WI38 (cell line): ENCODE results near the gene ATP4B.

Experiments used
- H3K4me3 ChIP-seq: 2 replicates; pipeline ENCODE4 v1.5.1; 2011; ENCODE audit warnings: low read depth, mild to moderate bottlenecking, control low read depth, low read length
- TF ChIP-seq, protein P1 (sequence below): IDR thresholded peaks from 2 replicates; pipeline ENCODE4 v1.5.1; 2012; ENCODE audit warnings: low read depth, mild to moderate bottlenecking, control low read depth, low read length

Gene ATP4B

DNA sequence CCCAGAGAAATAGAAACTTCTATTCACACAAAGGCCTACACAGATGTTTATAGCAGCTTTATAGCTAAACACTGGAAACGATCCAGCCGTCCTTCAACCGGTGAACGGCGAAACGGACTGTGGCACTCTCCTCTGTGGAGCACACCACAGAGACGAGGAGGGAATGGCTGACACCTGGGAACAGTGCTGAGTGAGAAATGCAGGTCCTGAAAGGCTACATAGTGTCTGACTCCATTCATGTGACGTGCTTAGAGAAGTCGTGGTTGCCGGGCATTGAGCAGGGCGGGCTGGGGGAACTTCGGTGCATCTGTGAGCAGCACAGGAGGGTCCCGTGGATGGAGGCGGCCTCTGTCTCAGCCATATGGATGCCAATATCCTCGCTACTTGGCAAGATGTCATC, 5.9 kb upstream of the ATP4B start:
- TF ChIP-seq, protein P1, sequence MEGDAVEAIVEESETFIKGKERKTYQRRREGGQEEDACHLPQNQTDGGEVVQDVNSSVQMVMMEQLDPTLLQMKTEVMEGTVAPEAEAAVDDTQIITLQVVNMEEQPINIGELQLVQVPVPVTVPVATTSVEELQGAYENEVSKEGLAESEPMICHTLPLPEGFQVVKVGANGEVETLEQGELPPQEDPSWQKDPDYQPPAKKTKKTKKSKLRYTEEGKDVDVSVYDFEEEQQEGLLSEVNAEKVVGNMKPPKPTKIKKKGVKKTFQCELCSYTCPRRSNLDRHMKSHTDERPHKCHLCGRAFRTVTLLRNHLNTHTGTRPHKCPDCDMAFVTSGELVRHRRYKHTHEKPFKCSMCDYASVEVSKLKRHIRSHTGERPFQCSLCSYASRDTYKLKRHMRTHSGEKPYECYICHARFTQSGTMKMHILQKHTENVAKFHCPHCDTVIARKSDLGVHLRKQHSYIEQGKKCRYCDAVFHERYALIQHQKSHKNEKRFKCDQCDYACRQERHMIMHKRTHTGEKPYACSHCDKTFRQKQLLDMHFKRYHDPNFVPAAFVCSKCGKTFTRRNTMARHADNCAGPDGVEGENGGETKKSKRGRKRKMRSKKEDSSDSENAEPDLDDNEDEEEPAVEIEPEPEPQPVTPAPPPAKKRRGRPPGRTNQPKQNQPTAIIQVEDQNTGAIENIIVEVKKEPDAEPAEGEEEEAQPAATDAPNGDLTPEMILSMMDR = no peak

DNA sequence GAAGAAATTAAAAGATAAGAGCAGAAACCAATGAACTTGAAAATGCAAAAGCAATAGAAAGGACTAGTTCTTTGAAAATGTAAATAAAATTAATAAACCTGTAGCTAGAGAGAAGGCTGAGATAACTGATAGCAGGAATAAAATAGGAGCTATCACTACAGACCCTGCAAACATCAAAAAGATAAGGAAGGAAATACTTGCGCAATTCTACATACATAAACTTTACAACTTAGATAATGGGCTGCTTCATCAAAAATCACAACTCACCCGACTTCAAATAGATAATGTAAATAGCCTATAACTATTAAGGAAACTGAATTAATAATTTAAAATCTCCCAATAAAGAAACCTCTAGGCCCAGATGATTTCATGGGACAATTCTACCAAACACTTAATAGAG, 3.5 kb upstream of the ATP4B start:
- H3K4me3 ChIP-seq = no peak overlapping the region
- TF ChIP-seq, protein P1 = no peak

More for the DNA sequence above, 5.9 kb upstream of the ATP4B start:
- no peak overlapping the region for H3K4me3 ChIP-seq

DNA sequence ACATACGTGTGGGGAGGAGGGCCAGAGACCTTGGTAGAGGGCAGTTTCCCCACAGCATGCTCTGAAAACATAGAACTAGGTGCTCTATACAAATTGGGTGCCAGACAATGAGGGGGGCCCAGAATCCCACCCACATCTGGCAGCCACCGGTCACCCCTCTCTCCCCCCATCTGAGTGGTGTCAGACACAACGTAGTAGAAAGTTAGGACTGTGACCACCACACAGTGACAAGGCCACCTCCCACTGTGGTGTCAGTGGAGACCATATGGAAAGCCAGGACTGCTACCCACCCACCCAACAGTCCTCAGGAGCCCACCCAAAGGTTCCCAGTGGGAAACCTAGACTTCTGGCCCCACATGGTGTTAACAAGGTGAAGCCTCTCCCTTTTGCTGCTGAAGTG, 2.1 kb upstream of the ATP4B start:
- no peak overlapping the region for H3K4me3 ChIP-seq
- TF ChIP-seq, protein P1 = no peak

DNA sequence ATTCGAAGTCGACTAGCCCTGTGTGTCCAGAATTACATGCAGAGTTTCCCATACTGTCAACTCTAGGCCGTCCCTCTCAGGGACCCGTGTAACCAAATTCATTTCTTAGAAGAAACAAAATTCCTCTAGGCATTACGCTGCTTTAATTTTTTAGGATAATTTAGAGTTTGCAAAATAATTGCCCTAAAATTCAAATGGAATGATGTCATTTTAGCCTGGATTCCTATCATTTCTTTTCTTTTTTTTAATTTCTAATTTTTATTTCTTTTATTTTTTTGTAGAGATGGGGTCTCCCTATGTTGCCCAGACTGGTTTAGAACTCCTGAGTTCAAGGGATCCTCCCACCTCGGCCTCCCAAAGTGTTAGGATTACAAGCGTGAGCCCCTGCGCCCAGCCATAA, 1.3 kb upstream of the ATP4B start:
- no peak overlapping the region for H3K4me3 ChIP-seq
- TF ChIP-seq, protein P1 = no peak

DNA sequence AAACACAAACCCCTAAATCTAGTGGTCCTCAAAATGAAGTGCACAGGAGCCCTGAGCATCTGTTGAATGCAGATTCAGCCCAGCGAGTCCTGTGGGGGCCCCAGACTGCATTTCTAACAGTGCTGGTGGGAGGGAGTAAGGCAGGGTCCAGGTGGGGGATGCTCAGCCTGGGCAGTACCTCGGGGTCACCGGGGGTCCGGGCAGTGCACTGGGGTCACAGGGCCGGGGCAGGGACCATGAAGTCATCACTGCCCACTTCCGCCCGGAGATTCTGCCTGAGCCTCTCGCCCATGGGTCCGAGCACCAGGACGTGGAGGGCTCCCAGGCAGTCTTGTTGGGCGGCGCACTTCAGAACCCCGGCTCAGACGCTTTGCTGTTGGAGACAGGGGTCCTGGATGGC, 838 bp upstream of the ATP4B start:
- TF ChIP-seq, protein P1 = no peak
- no peak overlapping the region for H3K4me3 ChIP-seq

DNA sequence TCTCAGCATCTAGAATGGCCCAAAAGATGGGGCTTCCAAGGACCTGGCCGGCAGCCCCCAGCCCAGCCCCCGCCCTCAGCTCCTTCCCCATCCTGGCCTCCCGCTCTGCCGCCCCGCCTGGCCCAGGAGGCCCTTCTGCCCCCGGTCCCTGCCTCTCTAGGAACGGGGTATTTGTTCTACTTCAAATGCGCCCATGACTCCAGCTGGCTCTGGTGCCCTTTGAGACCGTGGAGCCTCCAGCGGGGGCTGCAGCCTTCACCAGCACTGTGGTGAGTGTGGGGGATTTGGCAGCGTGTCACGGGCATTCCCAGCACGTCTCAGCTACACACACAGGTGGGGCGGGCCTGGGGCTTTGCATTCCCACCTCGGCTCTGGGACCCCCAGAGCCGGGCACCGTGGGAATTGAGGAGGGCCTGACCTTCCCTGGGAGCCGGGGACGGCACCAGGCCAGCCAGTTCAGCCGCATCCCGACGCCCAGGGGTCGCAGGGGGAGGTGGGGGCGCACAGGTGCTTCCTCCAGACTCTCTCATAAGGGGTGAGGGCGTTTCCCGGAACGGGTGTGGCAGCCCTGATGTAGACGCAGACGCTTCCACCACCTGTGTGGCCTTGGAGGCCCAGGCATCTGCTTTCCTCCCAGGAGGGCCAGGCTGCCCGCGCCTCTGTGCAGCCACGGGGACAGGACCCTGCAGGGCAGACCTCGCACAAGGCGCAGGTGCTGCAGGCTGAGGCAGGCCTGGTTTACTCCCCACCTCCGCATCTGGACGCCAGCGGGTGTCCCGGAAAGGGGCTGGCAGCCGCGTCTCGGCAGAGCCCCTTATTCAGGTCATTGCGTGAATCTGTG, 947 bp downstream of the ATP4B start:
- no peak overlapping the region for H3K4me3 ChIP-seq
- TF ChIP-seq, protein P1 = no peak

DNA sequence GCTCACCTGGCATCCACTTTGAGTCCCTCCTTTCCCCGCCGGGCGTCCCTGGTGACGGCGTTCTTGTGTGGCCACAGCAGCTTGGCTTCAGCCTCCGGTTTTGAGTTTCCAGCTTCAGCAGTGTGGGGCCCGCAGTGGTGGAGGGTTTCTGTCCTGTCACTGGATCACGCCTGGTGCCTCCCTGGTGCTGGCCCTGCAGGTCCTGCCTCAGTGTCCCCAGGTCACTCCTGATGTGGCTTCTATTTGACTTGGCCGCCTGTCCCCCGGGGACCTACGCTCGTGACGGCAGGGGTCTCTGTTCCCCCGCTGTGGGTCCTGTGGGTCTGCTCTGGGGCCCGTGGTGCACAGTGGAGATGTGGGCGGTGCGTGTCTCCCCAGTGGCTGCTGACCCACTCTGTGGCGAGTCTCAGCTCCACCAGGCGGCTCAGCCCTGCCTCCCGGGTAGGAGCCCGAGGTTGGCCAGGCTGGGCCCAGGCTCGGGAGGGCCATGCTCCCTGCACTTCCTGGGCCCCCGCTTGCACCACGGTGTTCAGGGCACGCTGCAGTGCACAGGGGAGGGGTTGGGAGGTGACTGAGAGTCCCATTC, 1.9 kb downstream of the ATP4B start:
- H3K4me3 ChIP-seq = no peak overlapping the region
- TF ChIP-seq, protein P1 = no peak
